C4-2B (cell line): ENCODE measurements around the gene PLIN5.
"Not testable (repeated sequence)": the region's sequence is repeated elsewhere in the genome, so short reads cannot be mapped to it uniquely, and the experiment has no call there.

Source experiments
- H3K27ac ChIP-seq: fragments of 450-650 bp; 2 replicates; pipeline ENCODE4 v1.5.1; 2017
- CTCF ChIP-seq: fragments of 450-650 bp; conservative IDR thresholded peaks from 2 replicates; pipeline ENCODE4 v1.5.1; 2017; ENCODE audit warnings: mild to moderate bottlenecking
- ZFX ChIP-seq: fragments of 450-650 bp; IDR thresholded peaks from 2 replicates; pipeline ENCODE4 v1.6.1; 2017

Gene PLIN5

DNA sequence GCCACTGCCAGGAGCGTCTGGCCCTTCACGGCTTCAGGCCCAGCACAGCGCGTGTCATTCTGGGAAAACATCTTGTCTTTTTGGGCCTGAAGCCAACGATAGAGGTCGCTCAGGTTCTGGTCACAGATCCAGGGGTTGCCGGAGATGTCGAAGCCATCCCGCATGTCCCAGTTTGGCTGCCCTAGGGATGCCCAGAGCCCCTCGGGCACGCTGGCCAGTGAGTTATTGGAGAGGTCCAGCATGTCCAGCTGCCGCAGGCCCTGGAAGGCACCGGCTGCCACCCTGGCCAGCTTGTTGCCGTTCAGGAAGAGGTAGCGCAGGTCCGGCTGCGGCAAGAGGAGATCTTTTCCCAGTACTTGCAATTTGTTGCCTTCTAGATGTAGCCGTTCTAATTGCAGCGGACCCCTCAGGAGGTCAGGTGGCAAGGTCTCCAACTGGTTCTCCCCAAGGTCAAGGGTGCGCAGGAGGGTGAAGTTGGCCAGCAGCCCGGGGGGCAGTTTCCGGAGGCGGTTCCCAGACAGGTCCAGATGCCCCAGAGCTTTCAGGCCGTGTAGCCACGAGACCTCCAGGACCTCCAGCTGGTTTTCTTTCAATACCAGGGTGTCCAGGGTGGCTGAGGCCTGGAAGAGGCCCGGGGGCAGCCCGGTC is 3.1 kb upstream of the PLIN5 start:
- peak overlapping the region; percentile 85 for H3K27ac ChIP-seq
- TF ChIP-seq ZFX = no peak
- no peak for TF ChIP-seq CTCF

DNA sequence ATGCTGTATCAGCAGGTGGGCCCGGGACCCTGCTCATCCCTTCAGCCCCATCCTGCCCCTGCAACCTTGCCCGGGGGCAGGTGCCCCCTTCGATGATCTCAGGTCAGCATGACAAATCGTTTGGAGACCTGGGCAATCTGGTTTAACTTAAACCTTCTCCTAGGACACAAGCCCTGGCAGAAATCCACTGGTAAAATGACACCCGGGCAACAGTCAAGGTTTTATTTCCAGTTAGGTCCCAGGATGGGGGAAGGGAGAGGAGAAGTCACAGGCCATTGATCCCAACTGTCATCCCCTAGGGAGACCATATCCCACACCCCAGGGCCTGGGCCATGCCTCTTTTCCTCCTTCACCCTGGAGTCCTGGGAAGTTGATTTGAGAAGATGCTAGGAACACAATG is 1.8 kb upstream of the PLIN5 start:
- peak overlapping the region; percentile 85 for H3K27ac ChIP-seq
- TF ChIP-seq CTCF = no peak

- no peak for TF ChIP-seq ZFX
- no peak for TF ChIP-seq CTCF
Measured at GRCh38 chr19:4533835-4534424, 1.1 kb downstream of the PLIN5 start.

GRCh38 chr19:4533334-4533733 is 1.7 kb downstream of the PLIN5 start:
- TF ChIP-seq CTCF = no peak
- no peak for TF ChIP-seq ZFX
- no peak overlapping the region for H3K27ac ChIP-seq

More at GRCh38 chr19:4533835-4534424, 1.1 kb downstream of the PLIN5 start:
- H3K27ac ChIP-seq = no peak overlapping the region

- H3K27ac ChIP-seq = no peak overlapping the region
- TF ChIP-seq CTCF (no peak), ZFX (no peak)
Measured at GRCh38 chr19:4531562-4532165, 3.4 kb downstream of the PLIN5 start.

- H3K27ac ChIP-seq = no peak overlapping the region
- TF ChIP-seq CTCF (no peak), ZFX (no peak)
Measured at GRCh38 chr19:4529924-4530522, 5.0 kb downstream of the PLIN5 start.

DNA sequence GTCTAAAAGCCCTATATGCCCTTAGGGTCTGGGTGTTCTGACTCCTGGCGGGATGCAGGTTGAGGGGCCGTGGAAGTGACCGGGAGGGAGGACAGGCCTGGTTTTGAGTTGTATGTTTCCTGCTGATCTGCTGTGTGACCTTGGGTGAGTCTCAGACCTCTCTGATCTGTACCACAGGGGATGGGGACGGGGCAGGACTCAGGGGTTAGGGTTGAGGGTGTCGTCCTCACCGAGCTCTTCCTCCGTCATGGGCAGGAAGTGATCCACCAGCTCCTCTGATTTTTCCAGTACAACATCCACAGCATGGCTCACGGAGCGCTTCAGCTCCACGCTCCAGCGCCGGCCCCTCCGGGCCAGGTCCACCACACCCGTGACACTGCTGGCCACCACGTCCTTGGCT is 6.2 kb downstream of the PLIN5 start:
- TF ChIP-seq CTCF (no peak), ZFX (no peak)
- H3K27ac ChIP-seq = no peak overlapping the region

- H3K27ac ChIP-seq = not testable (repeated sequence)
Measured at GRCh38 chr19:4527377-4527776, 7.6 kb downstream of the PLIN5 start.
